Measurements from ENCODE around the gene QKI.

The QKI gene

GRCh38 chr6:163603395-163603794 is 188.9 kb downstream of the QKI start:
- H3K36me3 ChIP-seq (ENCODE audit: control insufficient read depth, insufficient read depth, low read length): no peaks in the 10 kb centered on the region
- peaks cover 4% of the 10 kb centered on the region for H3K27me3 ChIP-seq (replicated peaks; ENCODE audit: control insufficient read depth, insufficient read depth, low read length, poor library complexity, severe bottlenecking)
- H3K9me3 ChIP-seq (ENCODE audit: control insufficient read depth, low read length): no peaks in the 10 kb centered on the region
- DNase-seq: no peak
- no peak overlapping the region for H3K27ac ChIP-seq (ENCODE audit: insufficient read depth, low read length, poor library complexity, severe bottlenecking)
- H3K4me1 ChIP-seq (ENCODE audit: control insufficient read depth, insufficient read depth, low read length, poor library complexity, severe bottlenecking): no peaks in the 10 kb centered on the region
- H3K4me3 ChIP-seq (ENCODE audit: insufficient read depth, low read depth, low read length, poor library complexity, severe bottlenecking): no peak overlapping the region

DNA sequence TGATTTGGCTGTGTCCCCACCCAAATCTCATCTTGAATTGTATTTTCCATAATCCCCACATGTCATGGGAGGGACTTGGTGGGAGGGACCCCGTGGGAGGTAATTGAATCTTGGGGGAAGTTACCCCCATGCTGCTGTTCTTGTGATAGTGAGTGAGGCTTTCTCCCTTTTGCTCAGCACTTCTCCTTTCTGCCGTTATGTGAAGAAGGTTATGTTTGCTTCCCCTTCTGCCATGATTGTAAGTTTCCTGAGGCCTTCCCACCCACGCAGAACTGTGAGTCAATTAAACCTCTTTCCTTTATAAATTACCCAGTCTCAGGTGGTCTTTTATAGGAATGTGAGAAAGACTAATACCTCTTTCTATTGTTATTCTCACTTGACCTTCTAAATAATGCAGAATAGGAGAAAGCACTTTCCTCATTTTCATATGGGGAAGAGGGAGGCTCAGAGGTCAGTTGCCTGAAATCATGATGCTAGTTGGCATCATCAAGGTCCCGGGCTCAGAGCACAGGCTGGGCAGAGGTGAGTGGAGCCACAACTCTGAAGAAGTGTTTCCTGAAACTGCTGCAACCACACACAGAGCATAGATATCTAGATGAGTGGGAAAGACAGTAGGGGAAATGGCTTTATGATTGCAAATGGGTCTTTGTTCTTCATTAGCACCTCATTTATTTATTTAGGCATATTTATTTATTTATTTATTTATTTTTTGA is 191.0 kb downstream of the QKI start:
- no peaks in the 10 kb centered on the region for H3K36me3 ChIP-seq (ENCODE audit: control insufficient read depth, insufficient read depth, low read length)
- no peak for DNase-seq

GRCh38 chr6:163607792-163608191 is 193.3 kb downstream of the QKI start:
- H3K36me3 ChIP-seq (ENCODE audit: control insufficient read depth, insufficient read depth, low read length): no peaks in the 10 kb centered on the region
- no peak overlapping the region for H3K4me3 ChIP-seq (ENCODE audit: insufficient read depth, low read depth, low read length, poor library complexity, severe bottlenecking)
- peaks cover 4% of the 10 kb centered on the region for H3K27me3 ChIP-seq (replicated peaks; ENCODE audit: control insufficient read depth, insufficient read depth, low read length, poor library complexity, severe bottlenecking)
- no peaks in the 10 kb centered on the region for H3K4me1 ChIP-seq (ENCODE audit: control insufficient read depth, insufficient read depth, low read length, poor library complexity, severe bottlenecking)
- H3K27ac ChIP-seq (ENCODE audit: insufficient read depth, low read length, poor library complexity, severe bottlenecking): no peak overlapping the region
- DNase-seq: no peak
- H3K9me3 ChIP-seq (ENCODE audit: control insufficient read depth, low read length): no peaks in the 10 kb centered on the region

More for the DNA sequence above, 191.0 kb downstream of the QKI start:
- Histone ChIP-seq H3K4me3 (ENCODE audit: insufficient read depth, low read depth, low read length, poor library complexity, severe bottlenecking) (no peak overlapping the region), H3K9me3 (ENCODE audit: control insufficient read depth, low read length) (no peaks in the 10 kb centered on the region), H3K4me1 (ENCODE audit: control insufficient read depth, insufficient read depth, low read length, poor library complexity, severe bottlenecking) (no peaks in the 10 kb centered on the region), H3K27me3 (replicated peaks; ENCODE audit: control insufficient read depth, insufficient read depth, low read length, poor library complexity, severe bottlenecking) (peaks cover 4% of the 10 kb centered on the region), H3K27ac (ENCODE audit: insufficient read depth, low read length, poor library complexity, severe bottlenecking) (no peak overlapping the region)

DNA sequence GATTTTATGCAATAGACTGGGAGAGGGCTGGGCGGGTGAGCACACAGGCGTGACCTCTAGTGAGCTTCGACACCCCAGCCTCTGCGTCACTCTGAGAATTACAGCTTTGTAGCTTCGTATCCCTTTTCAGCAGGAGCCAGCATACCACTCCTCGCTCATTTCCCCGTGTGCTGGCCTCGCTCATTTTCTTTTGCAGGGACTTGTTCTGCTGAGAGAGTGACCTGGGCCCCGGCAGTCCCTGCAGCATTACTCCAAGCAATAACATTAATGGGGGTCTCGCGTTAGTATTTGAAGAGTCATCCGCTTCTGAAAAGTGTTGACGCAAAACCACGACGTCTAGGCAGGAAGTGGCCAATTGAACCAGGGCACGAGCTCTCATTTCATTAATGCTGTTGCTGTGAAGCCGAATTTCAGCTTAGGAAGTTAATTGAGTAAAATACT is 193.7 kb downstream of the QKI start:
- H3K27ac ChIP-seq (ENCODE audit: insufficient read depth, low read length, poor library complexity, severe bottlenecking): no peak overlapping the region
- H3K4me3 ChIP-seq (ENCODE audit: insufficient read depth, low read depth, low read length, poor library complexity, severe bottlenecking): no peak overlapping the region
- no peaks in the 10 kb centered on the region for H3K4me1 ChIP-seq (ENCODE audit: control insufficient read depth, insufficient read depth, low read length, poor library complexity, severe bottlenecking)
- H3K36me3 ChIP-seq (ENCODE audit: control insufficient read depth, insufficient read depth, low read length): no peaks in the 10 kb centered on the region
- H3K9me3 ChIP-seq (ENCODE audit: control insufficient read depth, low read length): no peaks in the 10 kb centered on the region
- peaks cover 4% of the 10 kb centered on the region for H3K27me3 ChIP-seq (replicated peaks; ENCODE audit: control insufficient read depth, insufficient read depth, low read length, poor library complexity, severe bottlenecking)
- no peak for DNase-seq

DNA sequence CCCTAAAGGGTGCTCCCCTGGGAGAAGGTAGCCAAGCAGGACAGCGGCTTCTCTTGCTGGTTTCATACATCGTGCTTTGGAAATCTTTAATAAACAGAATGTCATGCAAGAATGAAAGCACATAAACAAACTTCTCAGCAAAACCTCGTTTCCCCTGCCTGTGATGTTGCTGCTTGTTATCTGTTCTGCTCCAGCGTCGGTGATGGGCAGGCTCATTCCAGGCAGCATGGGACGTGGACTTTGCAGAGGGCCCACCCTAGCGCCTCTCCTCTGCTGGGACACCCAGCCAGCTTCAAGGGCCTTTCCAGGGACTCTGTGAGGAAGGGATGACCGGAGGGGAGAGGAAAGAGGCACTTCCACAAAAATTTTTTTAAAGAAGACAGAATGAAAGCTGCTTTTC is 197.7 kb downstream of the QKI start:
- Histone ChIP-seq H3K4me1 (ENCODE audit: control insufficient read depth, insufficient read depth, low read length, poor library complexity, severe bottlenecking) (no peaks in the 10 kb centered on the region), H3K36me3 (ENCODE audit: control insufficient read depth, insufficient read depth, low read length) (no peaks in the 10 kb centered on the region), H3K27me3 (replicated peaks; ENCODE audit: control insufficient read depth, insufficient read depth, low read length, poor library complexity, severe bottlenecking) (no peaks in the 10 kb centered on the region), H3K4me3 (ENCODE audit: insufficient read depth, low read depth, low read length, poor library complexity, severe bottlenecking) (no peak overlapping the region), H3K27ac (ENCODE audit: insufficient read depth, low read length, poor library complexity, severe bottlenecking) (no peak overlapping the region), H3K9me3 (ENCODE audit: control insufficient read depth, low read length) (no peaks in the 10 kb centered on the region)
- DNase-seq: no peak

- Histone ChIP-seq H3K27me3 (replicated peaks; ENCODE audit: control insufficient read depth, insufficient read depth, low read length, poor library complexity, severe bottlenecking) (no peaks in the 10 kb centered on the region), H3K4me3 (ENCODE audit: insufficient read depth, low read depth, low read length, poor library complexity, severe bottlenecking) (no peak overlapping the region), H3K4me1 (ENCODE audit: control insufficient read depth, insufficient read depth, low read length, poor library complexity, severe bottlenecking) (no peaks in the 10 kb centered on the region), H3K9me3 (ENCODE audit: control insufficient read depth, low read length) (no peaks in the 10 kb centered on the region), H3K36me3 (ENCODE audit: control insufficient read depth, insufficient read depth, low read length) (no peaks in the 10 kb centered on the region), H3K27ac (ENCODE audit: insufficient read depth, low read length, poor library complexity, severe bottlenecking) (no peak overlapping the region)
- DNase-seq: no peak
These were observed 198.5 kb downstream of the QKI start for GRCh38 chr6:163613025-163613424.

DNA sequence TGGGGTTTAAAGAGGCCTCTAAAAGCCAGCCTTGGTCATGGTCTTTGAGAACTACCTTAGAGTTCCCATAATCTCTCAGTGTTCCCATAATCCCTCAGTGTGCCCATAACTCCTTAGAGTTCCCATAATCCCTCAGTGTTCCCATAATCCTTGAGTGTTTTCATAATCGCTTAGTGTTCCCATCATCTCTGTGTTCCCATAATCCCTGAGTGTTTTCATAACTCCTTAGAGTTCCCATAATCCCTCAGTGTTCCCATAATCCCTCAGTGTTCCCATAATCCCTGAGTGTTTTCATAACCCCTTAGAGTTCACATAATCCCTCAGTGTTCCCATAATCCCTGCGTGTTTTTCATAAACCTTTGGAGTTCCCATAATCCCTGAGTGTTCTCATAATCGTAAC is 199.2 kb downstream of the QKI start:
- no peaks in the 10 kb centered on the region for H3K4me1 ChIP-seq (ENCODE audit: control insufficient read depth, insufficient read depth, low read length, poor library complexity, severe bottlenecking)
- H3K36me3 ChIP-seq (ENCODE audit: control insufficient read depth, insufficient read depth, low read length): no peaks in the 10 kb centered on the region
- DNase-seq: no peak

DNA sequence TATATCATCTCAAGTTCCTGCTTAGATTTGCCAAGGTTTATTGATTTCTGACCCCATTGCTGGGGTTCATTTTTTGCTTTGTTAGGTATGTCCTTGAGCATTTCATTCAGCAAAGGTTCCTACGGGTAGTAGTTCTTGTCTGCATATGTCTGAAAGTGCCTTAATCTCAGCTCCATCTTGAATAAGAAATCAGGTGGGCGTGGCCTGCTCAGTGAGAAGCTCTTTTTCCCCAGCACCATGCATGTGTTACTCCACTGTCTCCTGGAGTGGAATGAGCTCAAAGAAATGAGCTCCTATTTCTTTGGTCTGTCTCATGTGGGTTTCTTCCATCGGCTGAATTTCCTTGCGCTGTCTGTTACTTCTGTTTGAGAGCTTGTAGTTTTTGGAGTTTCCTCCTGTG is 201.9 kb downstream of the QKI start:
- no peak overlapping the region for H3K4me3 ChIP-seq (ENCODE audit: insufficient read depth, low read depth, low read length, poor library complexity, severe bottlenecking)
- no peaks in the 10 kb centered on the region for H3K9me3 ChIP-seq (ENCODE audit: control insufficient read depth, low read length)
- H3K4me1 ChIP-seq (ENCODE audit: control insufficient read depth, insufficient read depth, low read length, poor library complexity, severe bottlenecking): no peaks in the 10 kb centered on the region
- no peak overlapping the region for H3K27ac ChIP-seq (ENCODE audit: insufficient read depth, low read length, poor library complexity, severe bottlenecking)
- no peak for DNase-seq
- no peaks in the 10 kb centered on the region for H3K36me3 ChIP-seq (ENCODE audit: control insufficient read depth, insufficient read depth, low read length)
- no peaks in the 10 kb centered on the region for H3K27me3 ChIP-seq (replicated peaks; ENCODE audit: control insufficient read depth, insufficient read depth, low read length, poor library complexity, severe bottlenecking)

More for the DNA sequence above, 199.2 kb downstream of the QKI start:
- Histone ChIP-seq H3K27ac (ENCODE audit: insufficient read depth, low read length, poor library complexity, severe bottlenecking) (no peak overlapping the region), H3K27me3 (replicated peaks; ENCODE audit: control insufficient read depth, insufficient read depth, low read length, poor library complexity, severe bottlenecking) (no peaks in the 10 kb centered on the region), H3K9me3 (ENCODE audit: control insufficient read depth, low read length) (no peaks in the 10 kb centered on the region), H3K4me3 (ENCODE audit: insufficient read depth, low read depth, low read length, poor library complexity, severe bottlenecking) (no peak overlapping the region)

- Histone ChIP-seq H3K9me3 (ENCODE audit: control insufficient read depth, low read length) (no peaks in the 10 kb centered on the region), H3K4me1 (ENCODE audit: control insufficient read depth, insufficient read depth, low read length, poor library complexity, severe bottlenecking) (no peaks in the 10 kb centered on the region), H3K4me3 (ENCODE audit: insufficient read depth, low read depth, low read length, poor library complexity, severe bottlenecking) (no peak overlapping the region), H3K27ac (ENCODE audit: insufficient read depth, low read length, poor library complexity, severe bottlenecking) (no peak overlapping the region), H3K27me3 (replicated peaks; ENCODE audit: control insufficient read depth, insufficient read depth, low read length, poor library complexity, severe bottlenecking) (no peaks in the 10 kb centered on the region), H3K36me3 (ENCODE audit: control insufficient read depth, insufficient read depth, low read length) (no peaks in the 10 kb centered on the region)
- DNase-seq: no peak
These were observed 203.0 kb downstream of the QKI start for GRCh38 chr6:163617549-163617948.

DNA sequence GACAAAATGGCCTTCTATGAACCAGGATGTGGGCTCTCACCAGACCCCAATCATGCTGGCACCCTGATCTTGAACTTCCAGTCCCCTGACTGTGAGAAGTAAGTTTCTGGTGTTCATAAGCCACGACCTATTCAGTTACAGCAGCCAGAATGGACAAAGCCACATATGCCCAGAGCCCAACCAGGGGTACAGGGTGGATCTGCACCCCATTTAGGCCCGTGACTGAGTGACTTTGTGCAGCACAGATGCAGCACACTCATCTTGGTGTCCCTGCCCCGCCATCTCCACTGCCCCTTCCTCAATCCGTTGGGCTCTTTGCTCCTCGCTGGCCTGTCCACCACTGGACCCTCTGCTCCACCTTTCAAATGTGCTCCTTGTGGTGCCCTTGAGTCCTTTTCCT is 205.6 kb downstream of the QKI start:
- no peaks in the 10 kb centered on the region for H3K9me3 ChIP-seq (ENCODE audit: control insufficient read depth, low read length)
- H3K4me1 ChIP-seq (ENCODE audit: control insufficient read depth, insufficient read depth, low read length, poor library complexity, severe bottlenecking): no peaks in the 10 kb centered on the region
- H3K36me3 ChIP-seq (ENCODE audit: control insufficient read depth, insufficient read depth, low read length): no peaks in the 10 kb centered on the region
- H3K27ac ChIP-seq (ENCODE audit: insufficient read depth, low read length, poor library complexity, severe bottlenecking): no peak overlapping the region
- DNase-seq: no peak
- no peaks in the 10 kb centered on the region for H3K27me3 ChIP-seq (replicated peaks; ENCODE audit: control insufficient read depth, insufficient read depth, low read length, poor library complexity, severe bottlenecking)
- H3K4me3 ChIP-seq (ENCODE audit: insufficient read depth, low read depth, low read length, poor library complexity, severe bottlenecking): no peak overlapping the region
